Inflammatory macrophage treated with lipopolysaccharide for 1 hour (primary cell): ENCODE results near the gene SMURF2.
"Not testable (repeated sequence)": the region's sequence is repeated elsewhere in the genome, so short reads cannot be mapped to it uniquely, and the experiment has no call there.

ENCODE experiments used
- DNase-seq, 2 donors: peaks; one replicate each; pipeline ENCODE4 v3.0.0-alpha.2; 2020 to 2022

The SMURF2 gene

DNA sequence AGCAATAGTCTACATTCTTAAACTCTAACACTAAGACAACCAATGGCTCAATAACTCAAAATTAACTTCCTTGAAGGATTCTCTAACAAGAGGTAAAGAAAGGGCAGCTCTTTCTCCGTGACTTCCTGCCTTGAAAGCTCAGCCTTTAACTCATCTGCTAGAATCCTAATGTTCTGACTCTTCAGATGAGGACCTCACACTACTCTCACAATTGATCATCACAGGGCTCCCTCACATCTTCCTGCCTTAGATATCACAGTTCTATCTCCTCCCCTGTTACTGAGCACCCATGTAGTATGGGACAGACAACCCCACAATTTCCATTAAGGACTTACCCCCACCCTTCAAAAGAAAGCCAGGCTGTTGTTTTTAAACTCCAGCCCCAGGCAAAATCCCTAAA is 33.5 kb downstream of the SMURF2 start:
- DNase-seq, result no peak

DNA sequence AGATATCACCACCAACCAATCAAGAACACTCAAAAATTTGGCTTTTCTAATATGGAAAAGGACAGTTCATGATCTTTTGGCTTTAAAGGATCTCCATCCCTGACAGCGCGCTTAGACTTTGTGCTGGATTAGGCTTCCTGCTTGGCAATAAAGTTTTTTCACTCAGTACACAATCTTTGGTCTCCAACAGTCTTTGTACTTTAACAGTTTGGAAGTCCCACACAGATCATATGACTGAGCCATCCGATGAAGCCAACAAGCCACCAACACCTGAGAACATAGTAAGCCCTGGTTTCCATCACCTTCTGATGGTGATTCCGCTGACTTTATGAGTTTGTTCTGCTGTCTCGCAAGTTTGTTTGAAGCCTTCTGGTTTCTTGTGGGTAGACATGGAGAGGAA is 34.3 kb downstream of the SMURF2 start:
- no peak for DNase-seq

DNA sequence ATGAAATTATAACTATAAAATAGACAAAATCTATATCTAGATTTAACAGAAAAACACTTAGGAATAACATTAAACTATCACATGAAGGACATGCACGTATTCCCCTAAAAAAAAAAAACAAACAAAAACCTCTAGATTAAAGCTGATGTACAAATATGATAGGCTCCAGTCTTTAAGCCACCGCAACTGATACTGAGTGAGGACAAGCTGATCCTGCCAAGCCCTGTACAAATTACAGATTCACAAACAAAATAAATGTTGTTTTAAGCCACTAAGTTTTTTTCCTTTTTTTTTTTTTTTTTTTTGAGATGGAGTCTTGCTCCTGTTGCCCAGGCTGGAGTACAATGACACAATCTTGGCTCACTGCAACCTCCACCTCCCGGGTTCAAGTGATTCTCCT is 35.3 kb downstream of the SMURF2 start:
- no peak for DNase-seq

DNA sequence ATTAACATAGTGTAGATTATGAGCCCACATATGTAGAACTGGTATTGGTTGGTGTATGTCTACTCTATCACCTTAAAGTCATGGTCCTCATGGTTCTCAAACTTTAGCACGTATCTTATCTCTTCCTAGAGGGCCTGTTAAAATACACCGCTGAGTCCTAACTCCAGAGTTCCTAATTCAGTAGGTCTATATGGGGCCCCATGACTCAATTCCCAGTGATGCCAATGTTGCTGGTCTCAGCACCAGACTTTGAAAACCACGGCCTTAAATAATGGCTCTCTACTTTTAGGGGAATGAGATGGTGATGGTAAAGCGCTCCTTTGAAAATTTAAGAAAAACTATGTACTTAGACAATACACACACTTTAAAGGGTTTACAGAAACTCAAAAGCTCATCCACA is 36.6 kb downstream of the SMURF2 start:
- DNase-seq, result no peak

DNA sequence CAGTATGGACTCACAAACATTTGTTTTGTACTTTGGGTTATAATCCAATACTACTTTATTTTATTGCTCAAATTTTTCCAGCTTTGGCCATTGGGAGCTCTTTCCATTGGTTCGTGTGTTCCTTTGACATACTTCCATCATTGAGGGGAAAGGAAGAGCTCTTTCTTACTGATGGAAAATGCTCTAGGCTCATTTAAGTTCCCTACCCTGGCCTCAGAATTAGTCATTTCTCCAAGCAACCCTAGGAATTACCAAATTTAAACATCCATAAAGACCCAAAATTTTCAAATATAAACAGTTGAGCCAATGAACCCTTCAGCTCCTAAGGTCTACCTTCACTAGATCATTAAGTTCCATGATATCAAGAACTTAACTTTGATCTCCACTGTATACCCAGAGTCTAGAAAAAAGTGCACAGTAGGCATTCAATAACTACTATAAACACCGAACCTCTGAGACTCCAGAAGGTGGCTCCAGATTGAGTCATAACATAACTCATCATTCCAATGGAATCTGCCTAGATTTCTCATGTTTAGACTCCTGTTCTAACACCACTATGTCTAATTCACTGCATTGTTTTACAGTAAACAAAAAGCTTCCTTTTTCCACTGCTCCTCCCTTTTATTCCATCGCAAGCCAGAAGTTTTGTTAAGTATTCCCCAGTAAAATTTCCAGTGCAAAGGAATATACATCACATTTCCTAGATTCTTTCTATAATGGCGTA is 39.0 kb downstream of the SMURF2 start:
- DNase-seq, result no peak

DNA sequence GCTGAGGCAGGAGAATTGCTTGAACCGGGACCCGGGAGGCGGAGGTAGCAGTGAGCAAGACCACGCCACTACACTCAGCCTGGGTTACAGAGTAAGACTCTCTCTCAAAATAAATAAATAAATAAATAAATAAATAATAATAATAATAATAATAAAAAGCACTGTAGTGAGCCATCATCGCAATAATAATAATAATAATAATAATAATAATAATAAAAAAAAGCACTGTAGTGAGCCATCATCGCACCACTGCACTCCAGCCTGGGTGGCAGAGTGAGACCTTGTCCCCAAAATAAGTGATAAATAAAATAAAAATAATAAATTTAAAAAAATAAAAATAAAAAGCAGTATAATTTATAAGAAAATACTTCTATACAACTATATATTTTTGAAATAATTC is 40.3 kb downstream of the SMURF2 start:
- no peak for DNase-seq

DNA sequence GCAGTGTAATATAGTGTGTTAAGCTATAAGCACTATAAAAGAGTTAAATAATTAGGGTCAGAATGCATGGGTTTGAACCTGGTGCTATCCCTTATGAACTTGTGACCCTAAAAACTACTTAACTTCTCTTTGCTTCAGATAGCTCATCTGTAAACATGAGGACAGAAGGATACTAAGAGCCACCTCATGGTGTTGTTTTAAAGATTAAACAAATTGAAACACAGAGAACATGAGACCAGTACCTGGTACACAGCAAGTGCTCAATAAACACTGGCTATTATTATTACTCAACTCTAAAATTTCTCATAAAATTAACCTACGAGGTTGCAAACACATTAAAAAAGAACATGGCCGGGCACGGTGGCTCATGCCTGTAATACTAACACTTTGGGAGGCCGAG is 43.3 kb downstream of the SMURF2 start:
- DNase-seq, result no peak

DNA sequence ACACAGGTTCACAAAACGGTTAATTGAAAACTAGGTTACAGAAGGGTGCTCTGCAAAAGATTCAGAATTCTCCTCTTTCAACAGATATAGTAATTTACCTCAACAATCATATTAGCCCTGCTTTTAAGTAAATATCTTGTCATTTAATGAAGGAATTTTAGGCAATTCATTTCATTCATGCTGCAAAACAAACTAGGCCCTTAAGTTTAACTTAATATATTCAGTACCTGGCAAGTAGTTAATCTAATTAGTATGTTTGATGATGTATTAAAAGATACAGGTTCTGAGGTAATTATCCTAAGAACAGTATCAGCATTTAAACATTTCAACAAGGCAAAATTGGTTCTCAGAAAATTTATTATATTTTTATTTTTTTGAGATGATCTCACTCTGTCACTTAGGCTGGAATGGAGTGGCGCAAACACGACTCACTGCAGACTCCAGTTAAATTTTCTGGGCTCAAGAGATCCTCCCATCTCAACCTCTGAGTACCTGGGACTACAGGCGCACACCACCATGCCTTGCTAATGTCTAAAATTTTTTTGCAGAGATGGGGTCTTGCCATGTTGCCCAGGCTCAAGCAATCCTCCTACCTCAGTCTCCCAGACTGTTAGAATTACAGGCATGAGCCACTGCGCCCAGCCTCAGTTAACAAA is 44.9 kb downstream of the SMURF2 start:
- no peak for DNase-seq

DNA sequence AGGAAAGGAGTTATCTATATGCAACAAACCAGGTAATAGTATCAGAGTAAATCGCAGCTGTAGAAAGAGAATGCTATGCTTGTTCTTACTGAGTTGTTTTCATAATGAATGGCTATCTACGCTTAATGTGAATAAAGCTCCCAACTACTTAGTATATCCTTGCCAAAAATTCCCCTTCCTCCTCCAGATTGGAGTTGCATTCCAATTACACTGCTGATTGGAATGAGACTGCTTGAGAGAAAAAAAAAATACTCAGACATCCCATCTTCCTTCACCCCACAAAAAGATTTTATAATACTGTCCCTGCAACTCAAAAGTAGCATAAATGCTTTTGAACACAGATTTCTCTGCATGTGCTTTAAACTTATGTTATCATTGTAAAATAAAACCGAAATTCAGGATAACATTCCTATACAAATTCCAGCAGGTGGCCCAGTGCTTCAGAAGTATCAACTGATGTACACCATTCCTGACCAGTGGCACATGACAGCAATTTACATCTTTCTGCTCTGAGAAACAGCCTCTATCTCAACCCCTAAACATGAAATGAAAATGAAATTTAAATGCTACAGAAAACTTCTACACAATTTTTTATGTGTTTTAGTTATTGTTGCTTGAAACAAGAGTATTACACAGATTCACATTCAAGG is 47.0 kb downstream of the SMURF2 start:
- no peak for DNase-seq

DNA sequence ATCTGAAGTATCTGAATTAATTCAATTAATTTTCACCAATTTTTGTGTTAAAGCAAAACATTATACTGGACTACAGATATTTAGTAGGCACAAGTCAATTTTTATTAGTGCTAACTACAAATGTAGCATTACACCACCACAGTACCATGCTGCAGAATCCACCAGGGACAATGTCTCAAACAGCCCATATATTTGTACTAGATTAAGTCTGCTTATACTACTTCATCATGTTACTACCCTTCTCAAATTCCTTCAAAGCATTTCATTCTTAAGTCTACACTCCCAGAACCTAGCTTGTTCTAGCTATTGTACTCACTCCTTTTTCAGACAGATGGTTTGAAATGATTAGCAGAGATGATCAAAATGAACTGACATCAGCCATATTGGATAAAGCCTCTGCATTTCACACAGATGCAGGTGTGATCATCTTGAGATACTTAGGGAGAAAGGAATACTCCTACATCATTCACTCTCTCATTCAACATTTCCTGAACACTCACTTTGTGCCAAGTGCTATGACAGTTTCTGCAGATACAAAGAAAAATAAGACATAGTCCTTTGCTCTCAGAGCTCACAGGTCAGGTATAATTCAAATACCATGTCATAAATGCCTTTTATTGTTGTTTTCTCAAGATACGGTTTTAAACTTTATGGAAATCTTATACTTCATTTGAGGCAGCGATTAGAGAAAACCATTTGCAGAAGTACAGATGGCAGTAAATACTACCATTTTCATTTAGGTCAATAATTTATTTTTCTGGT is 47.7 kb downstream of the SMURF2 start:
- DNase-seq, result no peak

DNA sequence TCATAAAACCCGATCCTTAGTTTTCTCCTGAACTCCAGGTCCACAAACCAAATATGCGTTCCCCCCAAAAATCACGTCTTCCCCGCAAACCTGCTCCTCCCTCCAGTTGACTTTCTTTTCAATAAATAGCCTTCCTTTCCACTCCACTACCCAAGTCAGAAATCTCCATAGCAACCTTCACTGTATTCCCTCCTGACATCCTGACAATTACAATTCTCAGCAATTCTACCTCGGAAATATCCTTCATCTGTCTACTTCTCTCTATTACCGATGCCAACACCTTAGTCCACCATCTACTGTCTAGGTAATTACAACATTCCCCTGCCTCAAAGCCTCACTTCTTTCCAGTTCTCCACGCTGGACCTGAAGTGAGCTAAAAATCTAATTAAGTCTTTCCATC is 50.7 kb downstream of the SMURF2 start:
- no peak for DNase-seq

DNA sequence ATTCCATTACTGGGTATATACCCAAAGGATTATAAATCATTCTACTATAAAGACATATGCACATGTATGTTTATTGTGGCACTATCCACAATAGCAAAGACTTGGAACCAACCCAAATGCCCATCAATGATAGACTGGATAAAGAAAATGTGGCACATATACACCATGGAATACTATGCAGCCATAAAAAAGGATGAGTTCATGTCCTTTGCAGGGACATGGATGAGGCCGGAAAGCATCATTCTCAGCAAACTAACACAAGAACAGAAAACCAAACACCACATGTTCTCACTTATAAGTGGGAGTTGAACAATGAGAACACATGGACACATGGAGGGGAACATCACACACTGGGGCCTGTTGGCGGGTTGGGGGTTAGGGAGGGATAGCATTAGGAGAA is 51.9 kb downstream of the SMURF2 start:
- DNase-seq, result not testable (repeated sequence)

DNA sequence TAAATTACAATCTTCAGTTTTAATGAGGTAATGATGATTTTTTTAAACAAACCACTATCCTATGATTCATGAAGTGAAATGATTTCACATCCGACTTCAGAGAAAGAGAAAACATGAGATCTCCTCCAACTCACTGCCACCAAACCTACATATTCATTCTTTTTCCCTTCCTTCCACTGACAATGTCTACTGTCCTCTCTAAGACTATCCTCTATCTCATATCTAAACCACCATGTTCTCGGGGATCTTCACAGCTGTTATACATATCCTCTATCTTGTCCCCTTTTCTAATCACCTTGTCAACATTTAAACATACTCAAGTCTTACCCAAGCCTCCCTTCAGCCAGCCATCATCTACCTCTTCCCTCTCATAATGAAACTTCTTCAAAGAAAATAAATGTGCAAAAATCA is 53.5 kb downstream of the SMURF2 start:
- peak; percentile 24 to 55 for DNase-seq

DNA sequence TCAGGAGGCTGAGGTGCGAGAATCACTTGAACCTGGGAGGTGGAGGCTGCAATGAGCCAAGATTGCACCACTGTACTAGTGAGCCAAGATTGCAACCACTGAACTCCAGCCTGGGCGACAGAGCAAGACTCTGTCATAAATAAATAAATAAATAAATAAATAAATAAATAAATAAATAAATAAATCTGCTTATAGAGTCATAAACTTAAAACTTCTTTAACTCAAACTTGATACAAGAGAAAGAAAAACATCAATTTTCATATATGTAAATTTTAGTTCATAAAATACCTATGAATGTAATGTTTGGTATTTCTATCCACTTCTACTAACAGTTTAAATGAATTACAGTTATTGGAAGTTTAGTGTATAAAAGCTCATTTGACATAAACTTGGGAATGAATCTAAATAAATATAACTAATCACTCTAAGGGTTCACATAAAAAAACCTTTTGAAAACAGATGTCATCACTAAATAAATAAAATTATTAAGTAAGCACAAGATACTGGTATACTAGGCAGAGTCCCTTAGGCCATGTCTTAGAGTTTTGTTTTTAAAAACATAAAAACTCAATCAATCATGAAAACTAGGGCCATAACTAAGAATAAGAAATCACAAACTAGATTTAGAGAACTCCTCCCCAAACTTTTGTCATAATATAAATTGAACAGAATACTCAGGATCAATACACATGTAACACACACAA is 54.1 kb downstream of the SMURF2 start:
- DNase-seq, result no peak

DNA sequence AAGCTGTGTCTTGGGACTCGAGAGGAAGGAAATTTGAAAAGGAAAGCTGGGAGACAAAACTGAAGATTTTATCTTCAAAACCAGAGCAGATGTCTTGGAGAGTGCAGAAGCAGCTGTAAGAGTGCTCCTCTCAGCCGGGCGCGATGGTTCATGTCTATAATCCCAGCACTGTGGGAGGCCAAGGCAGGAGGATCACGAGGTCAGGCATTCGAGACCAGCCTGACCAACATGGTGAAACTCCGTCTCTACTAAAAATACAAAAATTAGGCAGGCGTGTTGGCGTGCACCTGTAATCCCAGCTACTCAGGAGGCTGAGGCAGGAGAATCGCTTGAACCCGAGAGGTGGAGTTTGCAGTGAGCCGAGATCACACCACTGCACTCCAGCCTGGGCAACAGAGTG is 57.6 kb downstream of the SMURF2 start:
- DNase-seq, result not testable (repeated sequence)

DNA sequence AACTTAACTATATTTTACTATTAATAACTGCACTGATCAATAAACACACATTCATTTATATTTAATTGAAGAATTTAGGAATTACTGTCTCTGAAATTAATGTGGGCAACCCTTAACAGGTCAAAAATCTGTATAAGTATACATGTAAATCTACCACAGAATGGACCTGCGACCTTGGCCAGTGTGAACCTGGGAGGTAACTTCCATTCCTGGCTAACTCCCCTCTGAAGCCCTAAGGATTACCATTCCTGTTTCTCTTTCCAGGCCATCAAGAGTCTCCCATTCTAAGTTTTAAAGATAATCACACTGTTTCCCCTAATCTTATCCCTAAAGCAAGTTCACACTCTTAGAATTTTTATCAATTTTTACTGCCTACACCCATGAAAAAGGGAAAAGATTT is 58.1 kb downstream of the SMURF2 start:
- no peak for DNase-seq

DNA sequence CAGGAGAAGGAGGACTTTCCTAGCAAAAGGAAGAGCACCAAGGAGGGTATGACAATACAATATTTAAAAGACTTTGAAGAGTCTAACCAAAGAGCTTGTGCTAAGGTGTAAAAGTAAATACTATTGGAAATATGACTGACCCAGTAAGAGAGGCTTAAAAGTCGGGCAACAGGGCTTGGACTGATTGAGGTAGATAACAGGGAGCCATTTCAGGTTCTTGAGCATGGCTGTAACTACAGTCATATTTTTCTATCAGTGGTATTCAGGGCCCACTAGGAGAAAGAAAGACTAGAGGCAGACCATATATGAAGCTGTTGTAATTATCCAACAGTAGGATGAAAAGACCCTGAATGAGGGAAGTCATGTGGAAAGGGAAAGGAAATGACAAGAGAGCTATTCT is 62.3 kb downstream of the SMURF2 start:
- no peak for DNase-seq

DNA sequence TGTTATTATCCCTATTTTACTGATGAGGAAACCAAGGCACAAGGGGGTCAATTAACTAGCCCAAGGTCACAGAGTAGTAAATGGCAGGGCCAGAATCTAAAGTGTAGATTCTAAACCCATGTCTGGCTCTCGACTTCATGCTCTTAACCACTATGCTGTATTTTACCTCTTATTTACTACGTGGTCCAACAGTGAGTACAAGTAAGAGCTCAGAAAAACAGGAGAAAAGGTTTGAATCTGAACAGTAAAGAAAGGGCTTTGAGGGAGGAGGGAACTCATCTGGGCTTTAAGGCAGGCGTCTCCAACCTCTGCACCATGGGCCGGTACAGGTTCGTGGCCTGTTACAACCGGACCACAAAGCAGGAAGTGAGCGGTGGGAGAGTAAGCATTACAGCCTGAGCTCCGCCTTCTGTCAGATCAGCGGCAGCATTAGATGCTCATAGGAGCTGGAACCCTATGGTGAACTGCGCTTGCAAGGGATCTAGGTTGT is 62.9 kb downstream of the SMURF2 start:
- peak; percentile 31 to 35 for DNase-seq

DNA sequence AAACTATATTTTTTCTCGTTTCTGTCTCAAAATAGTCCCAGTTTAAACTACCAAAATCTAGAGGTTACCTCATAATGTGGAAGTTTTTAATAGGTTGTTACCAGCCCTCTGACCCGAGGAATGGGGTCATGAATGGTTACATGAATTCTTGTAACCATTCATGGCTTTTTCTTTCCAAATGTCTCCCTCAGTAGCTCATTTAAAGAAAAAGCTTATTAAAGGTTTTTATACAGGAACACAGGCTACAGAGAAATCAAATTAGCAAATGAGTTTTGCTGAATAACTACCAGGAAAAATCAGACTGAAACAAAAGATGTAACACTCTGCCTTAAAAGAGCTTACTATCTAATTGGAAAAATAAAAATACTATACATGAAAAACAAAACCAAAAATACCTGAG is 63.4 kb downstream of the SMURF2 start:
- DNase-seq, result no peak

DNA sequence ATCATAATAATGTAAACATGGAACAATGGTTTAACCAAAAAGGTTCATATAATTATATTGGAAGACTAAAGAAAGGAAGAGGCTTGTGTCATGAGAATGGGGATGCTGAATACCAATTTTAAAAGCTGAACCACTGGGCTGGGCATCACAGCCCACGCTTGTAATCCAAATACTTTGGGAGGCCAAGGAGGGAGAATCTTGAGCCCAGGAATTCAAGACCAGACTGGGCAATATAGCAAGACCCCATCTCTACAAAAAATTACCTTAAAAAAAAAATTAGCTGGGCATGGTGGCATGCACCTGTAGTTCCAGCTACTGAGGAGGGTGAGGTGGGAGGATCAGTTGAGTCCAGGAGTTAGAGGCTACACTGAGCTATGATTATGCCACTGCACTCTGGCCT is 65.1 kb downstream of the SMURF2 start:
- no peak for DNase-seq

DNA sequence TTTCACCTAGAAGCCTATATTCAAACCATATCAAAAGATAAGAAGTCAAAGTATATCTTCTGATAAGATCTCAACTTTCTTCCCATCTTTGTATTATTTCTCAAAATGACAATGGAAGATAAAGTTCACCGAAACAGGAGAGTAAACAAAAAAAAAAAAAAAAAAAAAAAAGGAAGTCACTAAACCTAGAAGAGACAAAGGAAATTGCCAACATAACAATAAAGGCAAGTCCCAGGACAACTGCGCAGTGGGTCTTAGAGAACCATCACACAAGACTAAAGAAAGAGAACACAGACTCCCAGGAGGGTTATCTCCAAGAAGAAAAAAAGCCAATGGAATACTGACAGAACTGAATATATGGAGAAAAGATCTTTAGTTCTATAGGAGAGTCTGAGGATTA is 65.7 kb downstream of the SMURF2 start:
- peak; percentile 34 to 38 for DNase-seq

DNA sequence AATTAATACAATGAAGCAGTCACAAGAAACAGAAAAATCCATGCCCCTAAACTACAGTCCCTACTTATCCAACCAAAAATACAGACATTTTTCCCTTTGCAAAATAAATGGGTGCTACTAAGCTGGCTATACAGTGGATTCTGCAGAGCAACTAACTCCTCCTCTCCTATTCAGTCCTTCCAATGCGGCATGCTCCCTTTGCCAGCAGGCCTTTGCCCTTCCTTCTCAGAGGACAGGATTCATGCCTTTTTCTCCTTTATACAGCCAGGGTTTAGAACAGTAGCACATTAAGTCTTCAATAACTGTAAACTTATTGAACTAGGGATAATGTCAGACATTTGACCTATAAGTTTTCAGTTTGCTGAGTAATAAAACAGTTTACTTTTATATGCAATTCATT is 70.2 kb downstream of the SMURF2 start:
- no peak for DNase-seq

DNA sequence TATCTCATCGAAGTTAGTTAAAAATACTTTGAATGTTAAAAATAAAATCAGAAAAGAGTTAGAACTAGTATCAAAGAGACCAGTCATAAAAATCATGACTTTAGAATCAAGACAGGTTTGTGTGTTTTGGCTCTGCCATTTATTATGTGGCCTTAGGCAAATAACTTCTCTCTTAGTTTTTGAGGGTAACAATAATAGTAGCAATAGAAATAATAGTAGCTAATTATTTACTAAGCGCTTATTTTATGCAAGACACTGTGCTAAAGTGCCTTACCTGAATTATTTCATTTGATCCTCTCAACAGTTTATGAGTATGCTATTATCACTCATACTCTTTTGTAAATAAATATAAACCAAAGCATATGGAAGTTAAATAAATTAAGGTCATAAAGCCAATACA is 77.0 kb downstream of the SMURF2 start:
- no peak for DNase-seq
